AG10803 (cell line): Measurements from ENCODE around the gene ZSWIM6.

Experiments used
- DNase-seq: peaks from one replicate; pipeline ENCODE4 v3.0.0; 2010; ENCODE audit warnings: low read depth
- H3K4me3 ChIP-seq: 2 replicates; pipeline ENCODE4 v1.5.1; 2011; ENCODE audit warnings: mild to moderate bottlenecking, low read length, control low read depth
- CTCF ChIP-seq: conservative IDR thresholded peaks from 2 replicates; pipeline ENCODE4 v1.5.1; 2011; ENCODE audit warnings: mild to moderate bottlenecking, low read length, control low read depth, inconsistent platforms

ZSWIM6 gene

GRCh38 chr5:61559146-61559545, 227.1 kb downstream of the ZSWIM6 start:
- TF ChIP-seq CTCF, result no peak
- no peak overlapping the region for H3K4me3 ChIP-seq

GRCh38 chr5:61559722-61560121, 227.7 kb downstream of the ZSWIM6 start:
- DNase-seq, result no peak
- no peak overlapping the region for H3K4me3 ChIP-seq
- no peak for TF ChIP-seq CTCF

More at GRCh38 chr5:61559146-61559545, 227.1 kb downstream of the ZSWIM6 start:
- no peak for DNase-seq

GRCh38 chr5:61563401-61563800, 231.3 kb downstream of the ZSWIM6 start:
- DNase-seq, result no peak
- no peak for TF ChIP-seq CTCF
- no peak overlapping the region for H3K4me3 ChIP-seq

- TF ChIP-seq CTCF, result no peak
- no peak for DNase-seq
- no peak overlapping the region for H3K4me3 ChIP-seq
Observed at GRCh38 chr5:61567337-61567736, 235.3 kb downstream of the ZSWIM6 start.

- no peak overlapping the region for H3K4me3 ChIP-seq
- TF ChIP-seq CTCF, result no peak
- DNase-seq, result no peak
Observed at GRCh38 chr5:61569353-61569752, 237.3 kb downstream of the ZSWIM6 start.

- no peak for DNase-seq
- TF ChIP-seq CTCF, result no peak
- no peak overlapping the region for H3K4me3 ChIP-seq
Observed at GRCh38 chr5:61570767-61571166, 238.7 kb downstream of the ZSWIM6 start.

GRCh38 chr5:61572959-61573358, 240.9 kb downstream of the ZSWIM6 start:
- H3K4me3 ChIP-seq, result no peak overlapping the region
- DNase-seq, result no peak
- TF ChIP-seq CTCF, result no peak
